ENCODE results near the gene C10orf143.
A peak's percentile ranks its signal among the peaks of the same experiment; 100 is the strongest.
"Not testable (repeated sequence)": the region's sequence is repeated elsewhere in the genome, so short reads cannot be mapped to it uniquely, and the experiment has no call there.

C10orf143 gene

DNA sequence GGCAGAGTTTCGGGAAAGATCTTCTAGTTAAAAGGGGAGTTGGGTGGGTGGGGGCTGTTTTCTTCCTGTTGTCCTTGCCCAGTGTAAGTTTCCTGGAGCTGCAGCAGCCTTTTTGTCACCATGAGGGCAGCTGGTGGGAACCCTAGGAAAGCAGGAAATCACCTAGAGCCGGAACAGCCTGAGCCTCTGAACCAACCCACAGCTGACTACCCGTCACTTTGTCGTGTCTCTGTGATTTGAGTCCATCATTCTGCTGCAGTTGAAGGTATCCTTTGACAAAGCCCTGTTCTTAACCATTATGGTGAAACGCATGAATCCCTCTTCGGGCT lies 1.2 kb upstream of the C10orf143 start:
- no peak for DNase-seq (ENCODE audit: low read depth in 2 of 2)

DNA sequence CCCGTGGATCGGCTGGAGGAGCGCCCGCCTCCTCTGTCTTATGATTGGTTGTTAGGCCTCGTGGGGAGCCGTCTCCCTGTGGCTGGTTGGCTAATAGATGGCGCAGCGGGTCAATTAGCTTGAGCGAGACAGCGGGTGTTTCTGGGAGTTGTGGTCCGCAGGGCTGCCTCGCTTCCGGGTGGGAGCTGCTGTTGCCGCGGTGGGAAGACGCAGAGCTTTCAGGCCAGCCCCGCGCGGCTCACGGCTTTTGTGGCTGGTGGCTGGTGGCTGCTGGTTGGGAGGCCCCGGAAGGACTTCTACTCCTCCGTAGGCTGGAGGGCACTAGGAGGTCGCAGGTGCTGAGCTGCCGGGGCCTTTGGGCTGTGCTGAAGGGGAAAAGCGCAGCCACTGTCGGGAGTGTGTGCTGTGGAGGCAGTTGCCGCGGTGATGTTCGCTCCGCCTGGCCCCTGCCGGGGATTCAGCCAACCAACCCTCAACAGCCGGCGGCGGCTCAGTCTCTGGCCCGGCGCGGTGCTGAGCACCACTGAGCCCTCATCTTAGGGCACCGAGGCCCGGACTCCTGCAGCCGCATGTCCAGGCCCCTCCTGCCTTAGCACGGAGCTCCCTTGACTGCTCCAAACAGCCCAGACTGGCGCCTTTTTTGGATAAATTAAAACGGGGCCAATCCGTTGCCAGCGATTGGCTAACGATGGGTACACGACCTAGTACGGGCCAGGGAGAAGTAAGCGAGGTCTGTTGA lies 652 bp upstream of the C10orf143 start:
- peak; percentile 82 to 89 for DNase-seq (ENCODE audit: low read depth in 2 of 2)

DNA sequence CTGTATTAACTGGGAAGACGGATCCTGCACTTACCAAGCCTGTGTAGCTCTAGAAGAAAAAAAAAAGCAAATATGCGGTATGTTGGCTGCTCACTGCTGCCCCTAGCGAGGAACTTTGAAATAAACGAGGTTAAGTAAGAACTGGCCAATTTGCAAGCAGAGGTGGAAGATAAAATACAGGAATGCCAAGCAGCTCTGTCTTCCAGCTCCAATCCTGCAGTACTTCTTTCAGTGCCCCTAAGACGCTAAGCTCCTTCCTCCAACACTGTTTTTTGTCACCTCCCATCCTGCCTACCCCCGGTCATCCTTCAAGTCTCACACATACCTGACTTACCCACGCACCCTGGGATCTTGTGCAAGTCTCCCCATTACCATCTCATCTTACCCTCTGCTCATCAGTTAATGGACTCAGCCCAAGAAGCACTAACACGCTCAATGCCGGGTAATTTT lies 809 bp downstream of the C10orf143 start:
- peak in 1 of 2 donors; percentile 48 for DNase-seq (ENCODE audit: low read depth in 2 of 2)

DNA sequence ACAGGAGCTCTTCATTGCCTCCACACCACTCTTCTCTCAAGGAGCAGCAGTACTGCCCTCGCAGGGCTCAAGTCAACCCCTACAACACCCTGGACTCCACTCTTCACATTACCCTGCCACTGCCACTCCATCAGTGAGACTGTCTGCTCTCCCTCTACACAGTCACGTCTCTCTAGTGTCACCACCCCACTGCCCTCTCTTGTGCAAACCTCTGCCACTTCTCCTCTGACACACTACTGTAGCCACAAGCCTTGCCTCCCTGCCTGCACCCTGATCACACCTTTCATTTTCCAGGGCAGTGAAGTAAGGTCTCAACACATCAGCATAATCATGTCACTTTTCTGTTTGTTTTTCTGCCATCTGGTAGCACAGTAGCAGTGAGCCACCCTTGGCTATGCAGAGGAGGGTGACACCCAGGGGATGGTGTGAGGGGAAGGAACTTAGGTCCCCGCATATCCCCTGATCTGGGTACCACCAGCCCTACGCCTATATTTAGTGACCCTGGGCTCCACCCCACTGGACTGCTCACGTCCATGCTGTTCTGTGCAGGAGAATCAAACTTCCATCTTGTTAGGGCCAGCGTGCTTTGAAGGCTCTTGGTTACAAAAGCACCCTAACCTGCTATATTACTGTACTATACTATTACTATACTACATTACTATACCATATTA lies 1.6 kb downstream of the C10orf143 start:
- DNase-seq (ENCODE audit: low read depth in 2 of 2), result no peak

DNA sequence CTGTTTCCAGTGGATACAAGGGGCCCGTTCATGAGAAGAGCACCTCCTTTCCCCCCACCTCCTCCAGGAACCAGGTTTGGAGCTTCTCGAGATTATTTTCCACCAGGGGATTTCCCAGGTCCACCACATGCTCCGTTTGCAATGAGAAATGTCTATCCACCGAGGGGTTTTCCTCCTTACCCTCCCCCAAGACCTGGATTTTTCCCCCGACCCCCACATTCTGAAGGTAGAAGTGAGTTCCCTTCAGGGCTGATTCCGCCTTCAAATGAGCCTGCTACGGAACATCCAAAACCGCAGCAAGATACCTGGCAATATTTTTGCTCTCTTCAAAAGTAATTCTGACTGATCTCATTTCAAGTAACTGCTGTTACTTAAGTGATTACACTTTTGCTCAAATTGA lies 2.5 kb downstream of the C10orf143 start:
- not testable (repeated sequence) for DNase-seq (ENCODE audit: low read depth in 2 of 2)

DNA sequence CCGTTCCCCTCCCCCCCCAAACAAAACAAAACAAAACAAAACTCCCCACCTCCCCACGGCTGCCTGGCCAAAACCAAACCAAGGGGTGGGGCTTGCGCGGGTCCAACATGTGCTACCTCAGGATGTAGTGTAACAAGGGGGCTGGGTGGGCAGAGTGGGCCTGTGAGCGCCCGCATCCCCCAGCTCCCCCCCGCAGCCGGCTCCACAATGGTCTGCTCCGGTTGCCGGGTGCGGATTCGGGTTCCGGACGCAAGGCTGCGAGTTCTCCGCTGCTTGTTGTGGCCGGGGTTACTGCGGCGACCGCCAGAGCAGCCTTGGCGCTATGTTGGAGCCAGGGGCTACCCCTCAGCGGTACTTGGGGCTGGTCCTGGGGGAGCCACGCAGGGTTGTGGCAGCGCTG lies 4.9 kb downstream of the C10orf143 start:
- DNase-seq (ENCODE audit: low read depth in 2 of 2), result no peak

DNA sequence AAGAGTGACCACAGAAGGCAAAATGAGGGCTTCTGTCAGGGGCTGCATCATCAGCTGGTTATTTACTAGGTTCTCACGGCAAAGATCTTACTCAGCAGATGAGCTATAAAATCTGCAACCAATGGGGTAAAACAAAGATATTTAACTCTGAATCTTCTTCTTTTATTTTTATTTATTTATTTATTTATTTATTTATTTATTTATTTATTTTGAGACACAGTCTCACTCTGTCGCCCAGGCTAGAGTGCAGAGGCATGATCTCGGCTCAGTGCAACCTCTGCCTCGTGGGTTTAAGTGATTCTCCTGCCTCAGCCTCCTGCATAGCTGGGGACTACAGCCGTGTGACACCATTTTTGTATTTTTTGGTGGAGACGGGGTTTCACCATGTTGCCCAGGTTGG lies 11.3 kb downstream of the C10orf143 start:
- DNase-seq (ENCODE audit: low read depth in 2 of 2), result no peak

DNA sequence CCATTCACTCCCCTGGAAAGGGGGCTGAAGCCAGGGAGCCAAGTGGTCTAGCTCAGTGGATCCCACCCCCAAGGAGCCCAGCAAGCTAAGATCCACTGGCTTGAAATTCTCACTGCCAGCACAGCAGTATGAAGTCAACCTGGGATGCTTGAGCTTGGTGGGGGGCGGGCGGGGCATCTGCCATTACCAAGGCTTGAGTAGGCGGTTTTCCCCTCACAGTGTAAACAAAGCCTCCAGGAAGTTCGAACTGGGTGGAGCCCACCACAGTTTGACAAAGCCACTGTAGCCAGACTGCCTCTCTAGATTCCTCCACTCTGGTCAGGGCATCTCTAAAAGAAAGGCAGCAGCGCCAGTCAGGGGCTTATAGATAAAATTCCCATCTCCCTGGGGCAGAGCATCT lies 20.1 kb downstream of the C10orf143 start:
- DNase-seq (ENCODE audit: low read depth in 2 of 2), result not testable (repeated sequence)

DNA sequence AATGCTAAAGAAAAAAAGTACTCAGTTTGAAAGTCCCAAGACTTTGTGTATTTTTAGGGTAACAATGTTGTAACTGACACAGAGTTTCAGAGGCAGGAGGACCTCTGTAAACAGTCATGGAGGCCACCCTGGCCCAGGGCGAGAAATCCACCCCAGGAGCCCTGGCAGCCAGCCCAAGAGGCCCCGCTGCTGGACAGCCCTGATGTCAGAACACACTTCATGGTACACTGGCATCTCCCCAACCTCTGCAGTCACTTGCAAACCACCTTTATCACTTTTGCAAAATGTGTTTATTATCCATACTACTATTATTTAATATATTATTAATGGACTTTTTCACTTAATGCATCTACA lies 30.2 kb downstream of the C10orf143 start:
- DNase-seq (ENCODE audit: low read depth in 2 of 2), result no peak

DNA sequence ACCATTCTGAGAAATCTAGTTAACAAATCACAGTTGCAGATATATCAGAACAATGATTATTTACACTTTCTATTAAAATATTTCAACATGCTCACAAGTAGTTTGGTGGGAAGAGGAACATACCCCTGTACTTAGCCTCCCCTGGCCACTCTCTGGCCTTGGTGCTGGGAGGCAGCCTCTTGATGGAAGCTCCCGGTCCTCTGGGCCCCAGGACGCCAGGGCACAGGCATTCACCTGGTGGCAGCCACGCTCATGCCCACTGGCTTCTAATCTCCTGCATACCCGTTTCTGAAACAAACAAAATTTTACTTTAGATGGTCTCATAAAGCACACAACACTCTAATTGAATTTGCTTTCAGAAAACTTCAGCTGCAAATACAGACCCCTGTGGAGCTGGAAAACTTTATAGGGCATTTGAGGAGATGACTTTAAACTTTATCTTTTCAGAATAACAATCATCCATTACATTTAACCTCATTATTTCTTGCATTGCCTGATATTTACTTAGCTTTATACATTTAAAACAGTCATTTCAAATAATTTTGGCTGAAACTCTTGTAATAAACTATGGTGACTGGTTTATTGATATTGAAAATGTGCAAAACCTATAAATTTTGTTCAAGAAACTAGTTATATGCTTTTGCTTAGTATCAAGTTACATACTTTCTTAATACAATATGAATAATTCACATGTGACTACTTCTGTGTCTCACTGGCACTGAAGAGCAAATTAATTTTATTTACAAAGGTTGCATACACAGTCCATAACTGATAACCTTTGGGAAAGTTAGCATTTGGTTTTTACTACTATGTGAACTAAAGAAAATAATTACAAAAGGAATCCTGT lies 30.8 kb downstream of the C10orf143 start:
- no peak for DNase-seq (ENCODE audit: low read depth in 2 of 2)

DNA sequence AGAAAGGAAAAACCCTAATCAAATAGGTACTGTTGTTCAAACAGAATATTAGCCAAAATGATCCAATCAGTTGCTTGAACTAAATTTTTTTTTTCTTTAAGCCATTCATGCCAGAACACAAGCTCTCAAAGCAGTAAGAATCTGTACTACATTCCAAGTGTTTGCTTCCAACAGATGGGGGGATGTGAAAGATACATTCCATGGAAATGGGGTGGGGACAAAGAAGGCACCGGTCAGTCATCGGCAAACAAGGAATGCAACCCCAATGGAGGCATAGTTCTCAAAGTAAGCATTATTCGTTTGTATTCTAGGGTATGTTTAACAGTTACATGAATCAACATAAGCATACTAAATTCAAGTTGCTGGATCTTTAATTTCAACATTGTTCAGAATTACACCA lies 32.5 kb downstream of the C10orf143 start:
- no peak for DNase-seq (ENCODE audit: low read depth in 2 of 2)

DNA sequence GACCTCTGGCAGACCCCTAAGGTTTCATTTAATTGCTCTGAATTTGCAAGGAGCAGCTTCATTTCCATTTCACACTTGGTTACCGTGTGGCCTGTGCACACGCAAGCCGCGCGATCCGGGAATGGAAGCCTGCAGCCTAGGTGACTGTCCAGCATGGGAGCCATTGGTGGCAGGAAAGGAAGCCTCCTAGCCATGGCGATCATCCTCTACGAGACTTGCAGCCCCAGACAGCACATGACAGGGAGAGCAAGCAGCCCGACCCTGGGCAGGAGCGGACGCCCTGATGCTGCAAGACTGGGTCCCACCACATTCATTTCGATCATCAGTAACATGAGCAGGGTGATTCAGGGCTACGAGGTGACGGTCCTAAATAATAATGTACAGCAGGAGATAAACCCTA lies 33.9 kb downstream of the C10orf143 start:
- DNase-seq (ENCODE audit: low read depth in 2 of 2), result no peak

DNA sequence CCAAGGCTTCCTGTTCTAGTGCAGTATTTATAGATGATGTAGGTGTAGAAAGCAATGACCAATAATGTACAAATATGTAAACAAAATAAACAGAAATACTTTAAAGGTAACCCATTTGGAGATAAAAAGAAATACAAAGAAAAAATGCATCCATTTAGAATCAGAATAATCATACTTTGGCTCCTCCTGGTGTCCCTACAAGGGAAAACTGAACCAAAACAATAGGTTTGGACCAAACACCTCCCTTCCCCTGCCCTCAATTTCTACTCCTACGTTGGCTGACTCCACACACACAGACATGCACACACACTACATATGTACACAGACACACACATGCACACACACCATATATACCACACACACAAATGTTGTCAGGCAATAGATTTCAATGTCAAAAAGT lies 36.0 kb downstream of the C10orf143 start:
- DNase-seq (ENCODE audit: low read depth in 2 of 2), result no peak

DNA sequence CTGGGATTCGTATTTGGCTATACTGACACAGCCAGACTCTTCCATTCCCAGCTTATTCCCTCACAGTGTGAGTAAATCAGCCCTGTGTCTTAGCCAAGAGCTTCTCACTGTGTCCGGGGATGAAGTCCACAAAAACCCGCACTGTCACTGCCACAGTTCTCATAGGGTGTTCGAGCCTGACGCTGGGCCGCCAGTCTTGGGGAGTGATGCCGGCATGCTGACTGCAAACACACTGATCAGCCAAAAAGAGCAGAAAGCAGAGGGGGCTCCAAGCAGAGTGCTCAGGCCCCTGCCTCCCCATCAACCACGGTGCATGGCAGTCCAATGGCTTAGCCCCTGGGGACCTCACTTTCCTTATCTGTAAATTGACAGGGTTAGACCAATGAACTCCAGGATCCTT lies 36.7 kb downstream of the C10orf143 start:
- DNase-seq (ENCODE audit: low read depth in 2 of 2), result no peak

DNA sequence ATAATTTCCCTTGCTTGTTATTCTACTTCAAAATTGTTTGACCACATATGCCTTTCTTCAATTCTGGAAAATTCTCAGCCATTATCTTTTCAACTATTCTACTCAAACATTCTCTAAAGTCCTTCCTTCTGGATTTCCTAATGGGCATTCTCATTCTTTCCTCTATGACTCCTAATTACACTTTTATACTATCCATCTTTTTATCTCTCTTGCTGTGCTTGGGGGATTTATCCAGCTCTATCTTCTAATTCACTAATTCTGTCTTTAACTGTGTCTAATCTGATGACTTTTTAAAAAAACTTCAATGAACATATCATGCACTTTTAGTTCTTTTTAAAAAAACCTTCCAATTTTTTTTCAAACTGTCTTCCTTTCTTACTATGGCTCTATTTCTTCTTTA lies 38.4 kb downstream of the C10orf143 start:
- DNase-seq (ENCODE audit: low read depth in 2 of 2), result no peak

DNA sequence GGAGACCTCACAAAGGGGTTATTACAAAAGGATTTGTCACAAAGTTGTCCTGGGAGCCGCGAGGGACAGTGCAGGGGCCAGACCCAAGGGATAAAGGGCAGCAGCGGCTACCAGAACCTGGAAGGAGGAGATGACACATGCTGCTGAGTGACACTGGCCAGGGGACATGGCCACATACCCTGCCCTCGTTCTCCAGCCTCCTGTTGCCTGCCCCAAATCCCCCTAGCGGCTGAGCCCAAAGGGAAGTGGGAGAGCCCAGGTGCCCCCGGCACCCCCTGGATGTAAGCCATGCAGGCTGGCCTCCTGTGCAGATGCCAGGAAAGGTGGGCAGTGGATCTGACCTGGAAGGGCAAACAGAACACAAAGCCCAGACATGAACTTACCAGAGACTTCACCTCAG lies 42.7 kb downstream of the C10orf143 start:
- DNase-seq (ENCODE audit: low read depth in 2 of 2), result no peak

DNA sequence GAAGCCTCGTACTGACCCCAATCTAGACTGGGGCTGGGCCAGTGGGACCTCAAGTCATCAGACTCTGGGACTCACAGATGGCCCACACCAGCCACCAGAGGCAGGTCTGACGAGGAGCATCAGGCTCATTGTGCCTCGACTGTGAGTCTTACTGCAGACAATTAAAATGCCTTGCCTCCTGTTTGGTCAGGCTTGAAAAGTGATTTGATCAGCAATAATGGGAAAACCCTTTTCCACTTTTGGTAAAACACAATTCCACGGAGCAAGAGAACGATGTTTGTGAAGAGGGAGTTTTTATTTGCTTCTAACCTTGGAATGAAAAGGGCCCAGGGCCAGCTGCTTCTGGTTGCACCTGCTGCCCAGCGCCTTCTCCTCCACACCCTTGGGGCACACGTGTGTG lies 43.9 kb downstream of the C10orf143 start:
- no peak for DNase-seq (ENCODE audit: low read depth in 2 of 2)

DNA sequence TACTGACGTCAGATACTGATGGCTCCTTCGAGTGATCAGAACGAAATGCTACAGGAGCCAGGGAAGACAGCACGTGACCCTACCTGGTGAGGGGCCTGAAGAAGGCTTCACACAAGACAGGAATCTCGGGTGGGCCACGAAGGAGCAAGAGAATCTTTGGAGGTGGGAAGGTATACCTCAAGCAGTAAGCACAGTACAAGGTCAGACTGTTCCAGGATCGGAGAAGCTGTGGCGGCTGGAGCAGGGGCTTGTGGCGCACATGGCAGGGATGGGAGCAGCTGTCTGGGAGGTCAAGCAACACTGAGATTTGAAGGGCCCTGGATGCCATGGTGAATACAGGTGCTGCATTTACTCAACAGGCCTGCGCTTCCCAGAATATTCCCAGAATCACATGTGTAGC lies 45.4 kb downstream of the C10orf143 start:
- DNase-seq (ENCODE audit: low read depth in 2 of 2), result no peak

DNA sequence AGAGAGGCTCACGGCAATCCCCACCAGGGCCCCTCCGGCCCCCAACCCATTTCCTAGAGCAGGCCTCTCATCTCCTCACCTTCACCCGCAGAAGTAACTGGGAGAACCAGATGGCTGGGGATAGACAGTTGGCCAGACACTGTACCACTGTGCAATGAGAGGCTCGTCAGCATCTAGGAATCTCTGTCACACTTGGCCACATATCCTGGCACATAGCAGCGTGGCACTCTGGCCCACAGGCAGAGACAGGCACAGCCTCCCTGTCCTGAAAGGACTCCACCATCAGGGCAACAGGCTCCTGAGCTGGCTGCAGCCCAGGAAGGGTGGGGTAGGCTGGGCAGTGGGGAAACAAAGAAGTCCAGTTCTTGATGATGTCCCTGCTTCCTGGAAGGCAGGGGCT lies 45.8 kb downstream of the C10orf143 start:
- no peak for DNase-seq (ENCODE audit: low read depth in 2 of 2)

DNA sequence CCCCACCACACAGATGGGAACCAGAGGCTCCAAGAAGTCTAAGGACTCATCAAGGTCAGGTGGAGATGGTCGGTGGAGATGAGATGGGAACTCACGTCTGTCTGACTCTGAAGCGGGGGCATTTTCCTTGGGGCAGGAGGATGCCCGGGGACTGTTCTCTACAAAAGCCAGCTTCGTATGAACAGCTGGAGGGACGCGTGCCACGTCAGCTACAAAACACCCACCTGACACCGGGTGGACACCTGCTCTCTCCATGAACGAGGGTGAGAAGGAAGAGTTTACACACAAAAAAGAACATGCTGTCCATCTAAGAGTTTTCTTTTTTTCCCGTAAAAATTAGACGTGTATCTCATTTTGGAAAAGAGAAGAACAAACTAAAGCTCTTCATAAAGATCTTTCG lies 47.7 kb downstream of the C10orf143 start:
- no peak for DNase-seq (ENCODE audit: low read depth in 2 of 2)

DNA sequence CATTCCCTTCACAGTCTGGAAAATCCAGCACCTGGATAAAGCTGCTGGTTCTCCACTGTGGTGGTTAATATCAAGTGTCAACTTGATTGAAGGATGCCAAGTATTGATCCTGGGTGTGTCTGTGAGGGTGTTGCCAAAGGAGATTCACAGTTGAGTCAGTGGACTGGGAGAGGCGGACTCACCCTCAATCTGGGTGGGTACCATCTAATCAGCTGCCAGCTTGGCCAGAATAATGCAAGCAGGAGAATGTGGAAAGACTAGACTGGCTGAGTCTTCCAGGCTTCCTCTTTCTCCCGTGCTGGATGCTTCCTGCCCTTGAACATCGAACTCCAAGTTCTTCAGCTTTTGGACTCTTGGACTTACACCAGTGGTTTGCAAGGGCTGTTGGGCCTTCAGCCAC lies 48.4 kb downstream of the C10orf143 start:
- DNase-seq (ENCODE audit: low read depth in 2 of 2), result no peak

DNA sequence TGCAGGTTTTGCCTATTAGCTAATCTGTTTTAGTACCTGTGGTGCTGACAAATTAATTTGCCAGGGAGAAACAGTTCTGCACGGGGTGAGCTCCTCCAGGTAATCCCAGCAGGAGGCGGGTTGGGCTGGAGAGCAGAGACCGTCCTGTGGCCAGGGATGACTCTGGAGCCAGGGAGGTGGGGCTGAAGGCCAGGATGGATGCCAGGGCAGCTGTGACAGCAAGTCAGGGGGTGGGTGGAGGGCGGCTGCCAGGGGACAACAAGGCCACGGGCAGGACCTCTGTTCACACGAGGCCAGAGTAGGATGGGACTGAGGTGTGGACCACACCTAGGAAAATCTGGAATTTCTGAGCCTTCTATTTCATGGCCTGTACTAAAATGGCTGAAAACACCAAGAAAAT lies 48.9 kb downstream of the C10orf143 start:
- no peak for DNase-seq (ENCODE audit: low read depth in 2 of 2)

DNA sequence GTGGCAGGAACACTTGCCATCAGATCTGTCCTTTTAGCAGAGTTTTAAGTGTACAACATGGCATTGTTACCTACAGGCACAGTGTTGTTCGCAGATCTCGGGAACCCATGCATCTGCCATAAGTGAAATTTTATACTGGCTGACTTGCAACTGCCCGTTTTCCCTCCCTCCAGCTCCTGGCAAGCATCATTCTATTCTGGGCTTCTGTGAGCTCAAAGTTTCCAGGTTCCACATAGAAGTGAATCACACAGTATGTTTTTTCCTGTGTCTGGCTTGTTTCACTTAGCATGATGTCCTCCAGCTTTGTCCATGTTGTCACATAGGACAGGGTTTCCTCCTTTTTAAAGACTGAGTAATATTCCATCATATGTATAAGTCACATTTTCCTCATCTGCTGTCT lies 56.6 kb downstream of the C10orf143 start:
- DNase-seq (ENCODE audit: low read depth in 2 of 2), result no peak
